CD4-positive, alpha-beta T cell treated with Interleukin-21 for 1 hour (primary cell): ENCODE data around the gene SNCAIP.
"Not testable (repeated sequence)": the region's sequence is repeated elsewhere in the genome, so short reads cannot be mapped to it uniquely, and the experiment has no call there.

ENCODE experiments used
- DNase-seq: peaks from one replicate; pipeline ENCODE4 v3.0.0-alpha.2; 2020

The SNCAIP gene

DNA sequence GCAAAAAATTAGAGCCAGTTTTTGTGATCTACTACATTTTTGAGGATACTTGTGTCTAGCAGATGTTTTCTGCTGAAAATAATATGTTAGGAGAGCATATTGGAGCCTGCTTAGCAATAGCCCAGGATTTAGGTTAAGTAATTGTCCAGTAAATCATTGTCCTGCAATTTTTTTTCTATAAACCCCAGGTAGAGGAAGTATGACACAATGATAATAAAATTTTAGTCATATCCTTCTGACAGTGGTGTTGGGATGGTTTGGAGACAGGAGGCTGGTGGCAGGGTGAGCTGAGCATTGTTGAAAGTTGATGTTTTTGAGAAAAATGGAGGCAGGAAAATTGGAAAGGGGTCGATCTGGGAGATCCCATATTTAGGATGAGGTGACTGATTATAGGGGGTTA is 3.5 kb downstream of the SNCAIP start:
- no peak for DNase-seq

DNA sequence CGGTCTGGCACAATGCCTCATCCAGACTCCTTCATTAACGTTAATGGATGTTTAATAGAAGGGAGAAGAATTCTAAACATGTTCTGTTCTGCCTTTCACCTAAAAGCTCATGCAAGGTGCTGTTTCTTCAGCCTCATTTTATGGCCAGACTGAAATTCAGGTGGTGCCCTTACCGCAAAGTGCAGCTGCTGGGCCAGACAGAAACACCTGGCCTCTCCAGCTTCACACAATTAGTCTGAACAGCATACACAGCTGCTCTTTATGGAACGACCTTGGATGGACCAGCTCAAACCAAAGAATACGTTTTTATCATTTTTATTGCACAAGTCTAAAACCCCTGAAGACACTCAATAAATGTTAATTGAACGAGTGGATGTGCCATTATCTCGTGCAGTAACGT is 4.6 kb downstream of the SNCAIP start:
- no peak for DNase-seq

GRCh38 chr5:122319897-122320296 is 7.9 kb downstream of the SNCAIP start:
- DNase-seq: no peak

DNA sequence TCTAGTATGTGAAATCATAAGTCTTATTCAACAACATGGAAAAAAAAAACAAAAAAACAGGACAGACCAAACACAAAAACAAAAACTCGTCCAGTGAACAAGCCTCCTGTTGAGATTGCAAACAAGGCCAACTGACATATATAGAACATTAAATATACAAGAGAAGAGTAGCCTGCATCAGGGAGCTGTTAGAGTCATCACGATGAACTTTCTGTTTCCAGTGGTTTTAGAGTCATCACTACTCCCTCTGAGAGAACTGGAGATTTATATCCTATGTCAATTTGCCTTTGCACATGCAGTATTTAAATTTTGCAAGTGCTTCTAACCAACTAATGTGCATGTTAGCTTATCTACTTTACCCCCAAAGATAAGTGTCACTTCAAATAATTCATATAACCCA is 9.9 kb downstream of the SNCAIP start:
- no peak for DNase-seq

- DNase-seq: no peak
Measured at GRCh38 chr5:122322801-122323548, 10.9 kb downstream of the SNCAIP start.

DNA sequence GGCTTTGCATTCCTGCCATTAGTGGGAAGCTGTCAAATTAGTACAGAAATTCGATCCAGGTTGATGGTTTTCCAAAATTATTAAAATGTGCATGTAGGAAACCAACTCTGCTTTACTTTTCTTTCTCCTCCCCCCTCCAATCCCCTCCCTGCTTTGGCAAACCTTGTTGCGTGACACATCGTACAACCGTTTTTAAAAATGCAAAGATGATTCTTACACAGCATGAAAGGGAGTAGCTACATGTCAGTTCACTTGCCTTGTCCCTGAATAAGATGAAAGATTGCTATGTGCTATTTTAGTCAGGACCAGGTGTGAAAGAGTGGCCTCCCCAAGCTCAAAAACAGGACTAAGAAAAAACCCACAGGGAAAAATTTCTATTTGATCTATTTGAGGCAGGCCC is 11.7 kb downstream of the SNCAIP start:
- DNase-seq: no peak

GRCh38 chr5:122327110-122327509 is 15.1 kb downstream of the SNCAIP start:
- DNase-seq: no peak

GRCh38 chr5:122330881-122331280 is 18.8 kb downstream of the SNCAIP start:
- DNase-seq: no peak

- no peak for DNase-seq
Measured at GRCh38 chr5:122332599-122333555, 20.8 kb downstream of the SNCAIP start.

DNA sequence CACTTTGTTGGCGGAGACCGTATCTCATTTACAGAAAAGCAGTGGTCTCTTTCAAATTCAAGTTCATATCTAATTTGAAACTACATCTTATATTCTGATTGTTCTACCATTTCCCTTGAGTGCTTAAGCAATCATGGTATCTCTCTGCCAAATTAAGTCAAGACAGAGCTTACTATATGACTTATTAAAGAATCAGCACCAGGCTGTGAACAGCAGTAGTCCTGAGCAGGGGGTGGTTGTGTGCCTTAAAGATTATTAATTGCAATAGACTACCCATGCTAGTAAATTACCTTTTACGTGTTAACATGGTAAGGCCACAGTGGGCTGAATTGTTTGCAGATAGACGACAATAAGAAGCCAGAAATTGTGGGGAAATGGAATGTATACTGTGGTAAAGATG is 21.5 kb downstream of the SNCAIP start:
- DNase-seq: no peak

DNA sequence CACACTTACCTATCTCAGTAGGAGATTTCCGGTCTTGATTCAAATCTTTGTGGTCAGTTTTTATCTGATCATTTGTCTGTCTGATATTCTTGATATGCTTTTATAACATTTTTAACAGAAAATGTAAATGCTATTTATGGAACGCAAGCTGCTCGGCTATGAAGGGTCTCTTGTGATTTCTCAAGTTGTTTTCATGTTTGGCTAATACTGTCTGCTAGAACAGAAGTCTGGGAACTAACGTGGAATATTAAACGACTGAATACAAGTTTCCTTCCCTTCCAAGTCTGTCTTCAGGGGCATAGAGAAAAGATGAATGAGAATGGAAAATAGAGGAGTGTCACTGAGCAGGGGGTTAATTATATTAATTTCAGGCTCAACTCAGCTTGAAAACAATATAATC is 27.6 kb downstream of the SNCAIP start:
- no peak for DNase-seq

GRCh38 chr5:122341087-122341486 is 29.1 kb downstream of the SNCAIP start:
- no peak for DNase-seq

DNA sequence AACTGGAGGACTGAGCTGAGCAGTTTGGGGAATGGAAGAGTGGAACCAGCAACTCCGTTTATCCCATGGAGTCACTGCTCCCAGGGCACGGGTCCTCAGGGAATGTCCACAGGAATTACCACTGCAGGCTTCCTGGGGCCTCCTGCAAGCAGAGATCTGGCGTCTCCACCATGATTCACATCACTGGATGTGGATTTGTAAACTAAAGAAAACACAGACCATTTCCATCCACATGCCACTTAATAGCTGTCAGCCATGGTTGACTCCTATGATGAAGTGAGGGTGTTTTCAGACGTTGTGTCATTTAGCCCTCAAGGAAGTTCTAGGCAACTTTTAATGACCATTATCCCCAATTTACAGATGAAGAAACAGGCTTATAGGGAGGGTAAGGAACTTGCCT is 30.2 kb downstream of the SNCAIP start:
- DNase-seq: no peak

GRCh38 chr5:122346897-122347581 is 35.0 kb downstream of the SNCAIP start:
- no peak for DNase-seq

DNA sequence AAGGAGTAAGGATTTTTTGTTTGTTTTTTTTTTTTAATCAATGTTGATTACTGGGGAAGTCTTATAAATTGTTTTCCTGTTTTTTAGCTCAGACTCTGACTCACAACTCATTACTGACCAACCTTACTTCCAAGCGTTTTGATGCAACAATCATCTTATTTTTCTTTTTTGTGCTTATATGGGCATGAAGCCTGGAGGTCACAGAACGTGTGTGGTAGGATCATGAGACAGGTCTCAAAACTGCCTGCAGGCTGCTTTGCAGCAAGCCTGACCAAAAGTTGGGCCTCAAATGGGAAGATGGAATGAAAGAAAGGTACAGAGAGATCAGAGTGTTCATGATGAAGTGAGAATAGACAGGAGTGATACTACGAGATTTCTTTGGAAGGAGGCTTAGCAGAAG is 38.5 kb downstream of the SNCAIP start:
- DNase-seq: no peak

GRCh38 chr5:122351416-122352157 is 39.5 kb downstream of the SNCAIP start:
- DNase-seq: no peak

- DNase-seq: no peak
Measured at GRCh38 chr5:122352331-122352730, 40.3 kb downstream of the SNCAIP start.

GRCh38 chr5:122353361-122353760 is 41.3 kb downstream of the SNCAIP start:
- not testable (repeated sequence) for DNase-seq

- no peak for DNase-seq
Measured at GRCh38 chr5:122354293-122354692, 42.3 kb downstream of the SNCAIP start.

GRCh38 chr5:122355324-122355723 is 43.3 kb downstream of the SNCAIP start:
- no peak for DNase-seq

- no peak for DNase-seq
Measured at GRCh38 chr5:122356855-122357254, 44.8 kb downstream of the SNCAIP start.

DNA sequence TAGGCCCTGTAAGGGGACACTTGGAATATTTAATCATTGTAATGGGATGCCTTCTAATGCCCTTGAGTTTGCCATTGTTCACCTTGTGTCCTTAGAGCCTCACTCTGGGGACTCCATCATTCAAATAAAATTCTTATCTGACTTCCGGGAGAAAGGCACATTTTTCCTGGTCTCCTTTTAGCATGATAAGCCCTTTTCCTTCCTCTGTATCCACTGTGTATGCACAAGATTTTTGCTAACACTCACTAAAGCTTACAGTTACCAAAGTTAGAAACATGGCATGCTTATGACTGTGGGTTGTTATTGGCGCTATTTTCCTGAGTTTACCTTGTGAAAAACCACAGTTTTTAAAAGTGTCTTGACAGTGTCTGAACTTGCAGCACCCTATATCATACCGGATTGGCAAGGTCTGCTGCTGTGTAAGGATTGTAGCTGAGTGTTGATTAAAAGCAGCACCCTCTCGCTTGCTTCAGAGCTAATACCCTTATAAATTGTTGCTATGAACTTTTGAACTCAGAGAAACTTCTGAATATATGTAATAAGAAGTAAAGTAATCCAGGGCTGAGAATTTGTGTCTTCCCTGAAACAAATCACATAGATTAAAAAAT is 46.4 kb downstream of the SNCAIP start:
- DNase-seq: no peak
